AG09319 (cell line): ENCODE results near the gene EVC2.

Source experiments
- DNase-seq: peaks from one replicate; pipeline ENCODE4 v3.0.0-alpha.2; 2010; ENCODE audit warnings: low read depth; ENCODE audit errors: extremely low read depth
- CTCF ChIP-seq: IDR thresholded peaks from 2 replicates; pipeline ENCODE4 v1.5.1; 2011; ENCODE audit warnings: low read depth, mild to moderate bottlenecking, inconsistent platforms, low read length, moderate library complexity

Gene EVC2

GRCh38 chr4:5742968-5743367 lies 34.6 kb upstream of the EVC2 start:
- TF ChIP-seq CTCF: no peak
- DNase-seq: no peak

- TF ChIP-seq CTCF: no peak
- DNase-seq: no peak
Measured at GRCh38 chr4:5742388-5742787, 34.0 kb upstream of the EVC2 start.

GRCh38 chr4:5738061-5738460 lies 29.7 kb upstream of the EVC2 start:
- no peak for DNase-seq
- no peak for TF ChIP-seq CTCF

- TF ChIP-seq CTCF: no peak
- DNase-seq: no peak
Measured at GRCh38 chr4:5735463-5735862, 27.1 kb upstream of the EVC2 start.

- no peak for DNase-seq
- TF ChIP-seq CTCF: no peak
Measured at GRCh38 chr4:5734853-5735252, 26.5 kb upstream of the EVC2 start.

- no peak for TF ChIP-seq CTCF
- no peak for DNase-seq
Measured at GRCh38 chr4:5732158-5732557, 23.8 kb upstream of the EVC2 start.

GRCh38 chr4:5730993-5731990 lies 22.9 kb upstream of the EVC2 start:
- no peak for TF ChIP-seq CTCF
- DNase-seq: no peak
